B cell (primary cell): ENCODE results near the gene NRP1.

Experiments
- CTCF ChIP-seq: fragments of 200-600 bp; IDR thresholded peaks from one replicate; pipeline ENCODE4 v1.8.0; 2022; ENCODE audit warnings: antibody characterized with exemption, mild to moderate bottlenecking
- EZH2 ChIP-seq: IDR thresholded peaks from 2 replicates; pipeline ENCODE4 v1.6.1; 2012; ENCODE audit warnings: borderline replicate concordance, low read depth, mild to moderate bottlenecking, moderate library complexity, low read length; ENCODE audit not compliant: insufficient read depth, poor library complexity, severe bottlenecking

DNA sequence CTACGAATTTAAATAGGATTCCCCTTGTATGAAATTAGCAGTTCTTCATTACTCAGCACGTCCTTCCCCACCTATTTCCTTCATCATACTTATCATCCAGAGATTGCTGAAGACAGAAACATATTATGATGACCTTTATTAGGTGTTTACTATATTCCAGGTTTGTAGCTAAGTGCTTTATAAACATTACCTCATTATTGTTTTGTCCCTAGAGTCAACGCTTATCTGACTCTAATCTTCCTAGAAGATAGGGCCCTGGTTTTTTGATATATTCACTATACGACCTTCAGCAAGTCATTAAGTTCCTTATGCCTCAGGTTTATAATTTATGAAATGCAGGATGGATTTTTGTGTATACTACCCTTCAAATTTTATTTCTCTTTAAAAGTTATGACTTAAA, 36.8 kb upstream of the NRP1 start:
- no peak for TF ChIP-seq CTCF
- no peak for TF ChIP-seq EZH2
